PC-3 (cell line): ENCODE measurements around the gene RHBDD2. TPM values are rescaled to one million over a fixed set of nuclear protein-coding genes. Genes with fewer than 3 reads are reported as not detected.
"Not testable (repeated sequence)": the region's sequence is repeated elsewhere in the genome, so short reads cannot be mapped to it uniquely, and the experiment has no call there.

Experiments
- ATAC-seq: fragments of 200-7000 bp; cut with Tn5 transposase; 2 replicates; pipeline ENCODE4 v1.9.1; 2020; ENCODE audit warnings: mild to moderate bottlenecking, moderate library complexity
- BruUV-seq: library from RNA; stranded (reverse); fragments of 400-500 nt; replicated peaks from 2 replicates; lab custom pipeline; 2021; lab: Mats Ljungman, UMichigan
- CTCF ChIA-PET: fragments of 300-600 bp; sonication (Branson Sonifier 250); formaldehyde crosslinking; loops from one replicate; lab custom pipeline; 2022; ENCODE audit warnings: antibody characterized with exemption; lab: Charles Lee
- POLR2A ChIA-PET: fragments of 300-600 bp; sonication (Branson Sonifier 250); formaldehyde crosslinking; loops from one replicate; lab custom pipeline; 2022; ENCODE audit warnings: antibody characterized with exemption; ENCODE audit not compliant: unreplicated experiment; lab: Charles Lee
- DNase-seq: peaks from one replicate; pipeline ENCODE4 v3.0.0-alpha.2; 2015
- H2AFZ ChIP-seq: fragments of 300-600 bp; sonication (generic); 2 replicates; pipeline ENCODE4 v1.6.0; 2016; ENCODE audit warnings: antibody characterized with exemption, low read length
- H3F3A ChIP-seq: fragments of 300-600 bp; sonication (generic); one replicate; pipeline ENCODE4 v1.6.0; 2017; ENCODE audit warnings: antibody characterized with exemption, low read length, control low read depth, mild to moderate bottlenecking; ENCODE audit not compliant: unreplicated experiment
- H3K27ac ChIP-seq: fragments of 300-600 bp; sonication (generic); 2 replicates; pipeline ENCODE4 v1.5.1; 2016; ENCODE audit warnings: mild to moderate bottlenecking, low read length
- H3K27me3 ChIP-seq: fragments of 300-600 bp; sonication (generic); 2 replicates; pipeline ENCODE4 v1.6.1; 2016; ENCODE audit warnings: low read length, mixed read lengths
- H3K36me3 ChIP-seq: fragments of 300-600 bp; sonication (generic); 2 replicates; pipeline ENCODE4 v1.6.1; 2016; ENCODE audit warnings: low read depth, mixed run types, low read length, mixed read lengths
- H3K4me1 ChIP-seq: fragments of 300-600 bp; sonication (generic); 2 replicates; pipeline ENCODE4 v1.5.1; 2016; ENCODE audit warnings: low read length; ENCODE audit not compliant: insufficient read depth
- H3K4me2 ChIP-seq: fragments of 300-600 bp; sonication (generic); 2 replicates; pipeline ENCODE4 v1.6.0; 2016; ENCODE audit warnings: low read length
- H3K4me3 ChIP-seq: fragments of 300-600 bp; sonication (generic); 2 replicates; pipeline ENCODE4 v1.5.1; 2016; ENCODE audit warnings: mild to moderate bottlenecking, low read length, mixed read lengths
- H3K79me2 ChIP-seq: fragments of 300-600 bp; sonication (generic); 2 replicates; pipeline ENCODE4 v1.6.1; 2017; ENCODE audit warnings: low read length, mixed read lengths
- H3K9ac ChIP-seq: fragments of 300-600 bp; sonication (generic); 2 replicates; pipeline ENCODE4 v1.6.0; 2016; ENCODE audit warnings: mild to moderate bottlenecking, low read length
- H3K9me2 ChIP-seq: fragments of 300-600 bp; sonication (generic); replicated peaks from 2 replicates; pipeline ENCODE4 v1.6.1; 2016; ENCODE audit warnings: mixed run types, low read length, mixed read lengths
- H3K9me3 ChIP-seq: fragments of 300-600 bp; sonication (generic); 2 replicates; pipeline ENCODE4 v1.6.1; 2016; ENCODE audit warnings: low read length, mixed read lengths
- H4K20me1 ChIP-seq: fragments of 300-600 bp; sonication (generic); 2 replicates; pipeline ENCODE4 v1.6.1; 2016; ENCODE audit warnings: low read length, mixed read lengths
- EZH2 ChIP-seq: fragments of 300-600 bp; sonication (generic); IDR thresholded peaks from one replicate; pipeline ENCODE4 v1.6.1; 2017; ENCODE audit warnings: antibody characterized with exemption, mild to moderate bottlenecking, low read length; ENCODE audit not compliant: unreplicated experiment
- EZH2phosphoT487 ChIP-seq: fragments of 300-600 bp; sonication (generic); IDR thresholded peaks from 2 replicates; pipeline ENCODE4 v1.6.1; 2018; ENCODE audit warnings: mild to moderate bottlenecking, antibody characterized with exemption, low read length, borderline replicate concordance
- intact Hi-C: fragments of 100-400 bp; cut with micrococcal nuclease; formaldehyde crosslinking; loops from 2 replicates; pipeline ENCODE4 v1.9.0; 2023
- total RNA-seq: library from RNA; depleted of rRNA; stranded (reverse); fragments of >200 nt; gene quantifications from 2 replicates; pipeline ENCODE4 v1.2.3, GENCODE V29; 2014
- TF ChIP-seq, protein P1 (sequence below): fragments of 300-600 bp; sonication (generic); conservative IDR thresholded peaks from 2 replicates; pipeline ENCODE4 v1.5.1; 2017; ENCODE audit warnings: antibody characterized with exemption, low read depth, mild to moderate bottlenecking, low read length

RHBDD2 gene
- total RNA-seq, 1 experiment from 2014 or later: 42.7 TPM

DNA sequence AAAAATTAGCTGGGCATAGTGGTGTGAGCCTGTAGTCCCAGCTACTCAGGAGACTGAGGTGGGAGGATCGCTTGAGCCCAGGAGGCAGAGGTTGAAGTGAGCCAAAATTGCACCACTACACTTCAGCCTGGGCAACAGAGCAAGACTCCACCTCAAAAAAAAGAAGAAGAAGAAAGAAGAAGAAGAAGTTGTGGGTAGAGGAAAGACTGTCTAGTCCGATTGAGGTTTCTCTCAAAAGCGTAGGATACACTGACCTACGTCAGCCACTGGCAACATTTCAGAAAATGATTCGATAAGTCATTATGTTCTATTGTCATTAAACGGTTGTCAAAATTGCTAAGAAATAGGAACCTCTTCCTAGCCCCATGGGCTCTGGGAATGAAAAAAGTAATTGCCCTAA, 22.3 kb upstream of the RHBDD2 start:
- CTCF ChIA-PET: no interaction called here
- Histone ChIP-seq H3K4me3 (no peak overlapping the region), H3K36me3 (no peaks in the 10 kb centered on the region), H3K9me2 (no peaks in the 10 kb centered on the region), H3K4me1 (no peaks in the 10 kb centered on the region), H3K4me2 (no peak overlapping the region), H3K79me2 (no peaks in the 10 kb centered on the region), H3K27me3 (no peaks in the 10 kb centered on the region), H4K20me1 (no peaks in the 10 kb centered on the region), H3K9me3 (no peaks in the 10 kb centered on the region), H3K9ac (no peak overlapping the region), H2AFZ (no peak overlapping the region), H3F3A (no peaks in the 10 kb centered on the region), H3K27ac (no peak overlapping the region)
- no peak for ATAC-seq
- TF ChIP-seq, protein P1, sequence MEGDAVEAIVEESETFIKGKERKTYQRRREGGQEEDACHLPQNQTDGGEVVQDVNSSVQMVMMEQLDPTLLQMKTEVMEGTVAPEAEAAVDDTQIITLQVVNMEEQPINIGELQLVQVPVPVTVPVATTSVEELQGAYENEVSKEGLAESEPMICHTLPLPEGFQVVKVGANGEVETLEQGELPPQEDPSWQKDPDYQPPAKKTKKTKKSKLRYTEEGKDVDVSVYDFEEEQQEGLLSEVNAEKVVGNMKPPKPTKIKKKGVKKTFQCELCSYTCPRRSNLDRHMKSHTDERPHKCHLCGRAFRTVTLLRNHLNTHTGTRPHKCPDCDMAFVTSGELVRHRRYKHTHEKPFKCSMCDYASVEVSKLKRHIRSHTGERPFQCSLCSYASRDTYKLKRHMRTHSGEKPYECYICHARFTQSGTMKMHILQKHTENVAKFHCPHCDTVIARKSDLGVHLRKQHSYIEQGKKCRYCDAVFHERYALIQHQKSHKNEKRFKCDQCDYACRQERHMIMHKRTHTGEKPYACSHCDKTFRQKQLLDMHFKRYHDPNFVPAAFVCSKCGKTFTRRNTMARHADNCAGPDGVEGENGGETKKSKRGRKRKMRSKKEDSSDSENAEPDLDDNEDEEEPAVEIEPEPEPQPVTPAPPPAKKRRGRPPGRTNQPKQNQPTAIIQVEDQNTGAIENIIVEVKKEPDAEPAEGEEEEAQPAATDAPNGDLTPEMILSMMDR: no peak
- TF ChIP-seq EZH2phosphoT487: no peak
- TF ChIP-seq EZH2: no peak
- DNase-seq: peak; percentile 15
- POLR2A ChIA-PET: no interaction called here
- intact Hi-C loops: no loop called here
- no TSS peak for BruUV-seq

DNA sequence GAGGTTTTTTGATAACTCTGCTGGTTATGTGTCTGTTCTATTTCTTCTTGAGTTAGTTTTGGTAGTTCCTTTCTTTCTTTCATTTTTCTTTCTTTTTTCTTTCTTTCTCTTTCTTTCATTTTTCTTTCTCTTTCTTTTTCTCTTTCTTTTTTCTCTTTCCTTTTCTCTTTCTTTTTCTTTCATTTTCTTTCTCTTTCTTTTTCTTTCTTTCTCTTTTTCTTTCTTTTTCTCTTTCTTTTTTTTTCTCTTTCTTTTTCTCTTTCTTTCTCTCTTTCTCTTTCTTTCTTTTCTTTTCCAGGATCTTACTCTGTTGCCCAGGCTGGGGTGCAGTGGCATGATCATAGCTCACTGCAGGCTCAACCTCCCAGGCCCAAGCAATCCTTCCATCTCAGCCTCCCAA, 20.4 kb upstream of the RHBDD2 start:
- no peak for DNase-seq
- no TSS peak for BruUV-seq

DNA sequence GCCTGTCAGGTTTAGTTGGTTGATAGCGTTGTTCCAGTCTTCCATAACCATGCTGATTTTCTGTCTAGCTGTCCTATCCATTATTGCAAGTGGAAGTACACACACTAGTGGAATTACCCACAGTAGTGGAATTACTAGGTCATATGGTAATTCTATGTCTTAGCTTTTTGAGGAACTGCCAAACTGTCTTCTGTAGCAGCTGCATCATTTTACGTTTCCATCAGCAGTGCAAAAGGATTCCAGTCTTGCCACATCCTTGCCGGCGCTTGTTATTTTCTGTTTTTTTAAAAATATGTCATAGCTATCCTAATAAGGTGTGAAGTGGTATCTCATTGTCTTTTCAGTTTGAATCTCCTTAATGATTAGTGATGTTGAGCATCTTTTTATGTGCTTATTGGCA, 17.2 kb upstream of the RHBDD2 start:
- H3K9me2 ChIP-seq: no peaks in the 10 kb centered on the region
- no peaks in the 10 kb centered on the region for H3K9me3 ChIP-seq
- no peak overlapping the region for H3K4me3 ChIP-seq
- H3K79me2 ChIP-seq: no peaks in the 10 kb centered on the region
- no peak overlapping the region for H3K27ac ChIP-seq
- no peaks in the 10 kb centered on the region for H4K20me1 ChIP-seq
- no peak overlapping the region for H3K9ac ChIP-seq
- BruUV-seq: no TSS peak
- intact Hi-C loops: no loop called here
- H3F3A ChIP-seq: no peaks in the 10 kb centered on the region
- TF ChIP-seq EZH2phosphoT487 (no peak), EZH2 (no peak)
- TF ChIP-seq, protein P1: no peak
- no peak for DNase-seq
- ChIA-PET POLR2A (no interaction called here), CTCF (no interaction called here)
- no peak overlapping the region for H2AFZ ChIP-seq
- ATAC-seq: no peak
- H3K4me2 ChIP-seq: no peak overlapping the region
- no peaks in the 10 kb centered on the region for H3K4me1 ChIP-seq
- H3K36me3 ChIP-seq: no peaks in the 10 kb centered on the region
- no peaks in the 10 kb centered on the region for H3K27me3 ChIP-seq

More for the DNA sequence above, 20.4 kb upstream of the RHBDD2 start:
- Histone ChIP-seq H3K4me2 (no peak overlapping the region), H3K36me3 (no peaks in the 10 kb centered on the region), H3F3A (no peaks in the 10 kb centered on the region), H3K9me2 (no peaks in the 10 kb centered on the region), H3K4me3 (no peak overlapping the region), H3K79me2 (no peaks in the 10 kb centered on the region), H3K4me1 (no peaks in the 10 kb centered on the region), H2AFZ (no peak overlapping the region), H3K27me3 (no peaks in the 10 kb centered on the region), H3K9me3 (no peaks in the 10 kb centered on the region), H4K20me1 (no peaks in the 10 kb centered on the region), H3K27ac (no peak overlapping the region), H3K9ac (no peak overlapping the region)
- no peak for ATAC-seq
- intact Hi-C loops: no loop called here
- TF ChIP-seq EZH2 (no peak), EZH2phosphoT487 (no peak)
- TF ChIP-seq, protein P1: no peak
- ChIA-PET CTCF (no interaction called here), POLR2A (no interaction called here)

- H3F3A ChIP-seq, DNase-seq, H3K36me3 ChIP-seq, H4K20me1 ChIP-seq, H3K27me3 ChIP-seq, BruUV-seq, H3K79me2 ChIP-seq, H2AFZ ChIP-seq, CTCF ChIA-PET, intact Hi-C loops, H3K9me3 ChIP-seq, H3K9me2 ChIP-seq, H3K4me2 ChIP-seq, H3K9ac ChIP-seq, H3K27ac ChIP-seq, H3K4me3 ChIP-seq, H3K4me1 ChIP-seq, ATAC-seq: not testable (repeated sequence)
- POLR2A ChIA-PET: interaction anchor here (0.7 kb wide), 1 partner anchor 303 kb away, joined by 3 read pairs; no protein-coding TSS in a partner anchor
Observed at GRCh38 chr7:75864251-75864650, 14.6 kb upstream of the RHBDD2 start.
